DOHH2 (cell line): ENCODE results near the gene BCAR1.
"Not testable (repeated sequence)": the region's sequence is repeated elsewhere in the genome, so short reads cannot be mapped to it uniquely, and the experiment has no call there.

Experiments
- H3F3A ChIP-seq: fragments of 200-600 bp; sonication (generic), shearing (Covaris generic); 2 replicates; pipeline ENCODE4 v1.6.0; 2016; ENCODE audit warnings: antibody characterized with exemption, mild to moderate bottlenecking; ENCODE audit not compliant: control insufficient read depth, insufficient read depth
- H3K27ac ChIP-seq: fragments of 200-600 bp; sonication (generic); 2 replicates; pipeline ENCODE4 v1.5.1; 2014; ENCODE audit warnings: low read depth, mild to moderate bottlenecking, low read length, moderate library complexity
- H3K27me3 ChIP-seq: fragments of 200-600 bp; sonication (generic); 2 replicates; pipeline ENCODE4 v1.6.1; 2014; ENCODE audit warnings: mild to moderate bottlenecking, low read length, mixed read lengths; ENCODE audit not compliant: control insufficient read depth
- H3K36me3 ChIP-seq: fragments of 200-600 bp; sonication (generic); 2 replicates; pipeline ENCODE4 v1.6.1; 2014; ENCODE audit warnings: mild to moderate bottlenecking, low read length, moderate library complexity, mixed read lengths; ENCODE audit not compliant: control insufficient read depth
- H3K4me1 ChIP-seq: fragments of 200-600 bp; sonication (generic); 2 replicates; pipeline ENCODE4 v1.6.1; 2014; ENCODE audit warnings: mild to moderate bottlenecking, low read length, mixed read lengths; ENCODE audit not compliant: control insufficient read depth
- H3K4me2 ChIP-seq: fragments of 200-600 bp; sonication (generic); 2 replicates; pipeline ENCODE4 v1.6.0; 2014; ENCODE audit warnings: mild to moderate bottlenecking, low read length, moderate library complexity
- H3K4me3 ChIP-seq: fragments of 200-600 bp; sonication (generic); 2 replicates; pipeline ENCODE4 v1.5.1; 2014; ENCODE audit warnings: mild to moderate bottlenecking, low read length, mixed read lengths
- H3K79me2 ChIP-seq: fragments of 200-600 bp; sonication (generic); 2 replicates; pipeline ENCODE4 v1.6.1; 2014; ENCODE audit warnings: mild to moderate bottlenecking, low read length, mixed read lengths; ENCODE audit not compliant: control insufficient read depth
- H3K9me2 ChIP-seq: fragments of 200-600 bp; sonication (generic); replicated peaks from 2 replicates; pipeline ENCODE4 v1.6.1; 2014; ENCODE audit warnings: mild to moderate bottlenecking, low read length, mixed read lengths; ENCODE audit not compliant: control insufficient read depth
- H3K9me3 ChIP-seq: fragments of 200-600 bp; sonication (generic); 2 replicates; pipeline ENCODE4 v1.6.1; 2014; ENCODE audit warnings: antibody characterized with exemption, low read length, mixed read lengths; ENCODE audit not compliant: control insufficient read depth, insufficient read depth
- H4K20me1 ChIP-seq: fragments of 200-600 bp; sonication (generic); 2 replicates; pipeline ENCODE4 v1.6.0; 2014; ENCODE audit warnings: low read depth, mild to moderate bottlenecking, antibody characterized with exemption, low read length, moderate library complexity; ENCODE audit not compliant: control insufficient read depth, insufficient read depth
- CTCF ChIP-seq: fragments of 200-600 bp; sonication (generic); IDR thresholded peaks from one replicate; pipeline ENCODE4 v1.5.1; 2014; ENCODE audit warnings: antibody characterized with exemption, mild to moderate bottlenecking, low read depth, low read length; ENCODE audit not compliant: poor library complexity, severe bottlenecking
- EZH2phosphoT487 ChIP-seq: fragments of 200-600 bp; sonication (generic); IDR thresholded peaks from 2 replicates; pipeline ENCODE4 v1.6.1; 2017; ENCODE audit warnings: borderline replicate concordance, mild to moderate bottlenecking, antibody characterized with exemption, low read length, moderate library complexity, mixed read lengths

Gene BCAR1

GRCh38 chr16:75207831-75208230, 43.6 kb downstream of the BCAR1 start:
- no peak overlapping the region for H3K27ac ChIP-seq
- TF ChIP-seq EZH2phosphoT487: no peak

GRCh38 chr16:75206749-75207451, 44.5 kb downstream of the BCAR1 start, which contains the start of gene CTRB2:
CTRB2 (minus strand) TSS chr16:75207161; CDS start chr16:75207141, 20 bp downstream.
- H3K9me2 ChIP-seq: no peaks in the 10 kb centered on the region
- H3K79me2 ChIP-seq: no peaks in the 10 kb centered on the region
- no peaks in the 10 kb centered on the region for H4K20me1 ChIP-seq
- H3K9me3 ChIP-seq: no peaks in the 10 kb centered on the region
- no peaks in the 10 kb centered on the region for H3F3A ChIP-seq
- H3K27ac ChIP-seq: no peak within 1 kb of the TSS
- no peaks in the 10 kb centered on the region for H3K27me3 ChIP-seq
- no peaks in the 10 kb centered on the region for H3K4me1 ChIP-seq
- no peak within 1 kb of the TSS for H3K4me3 ChIP-seq
- H3K36me3 ChIP-seq: no peaks in the 10 kb centered on the region
- TF ChIP-seq EZH2phosphoT487 (no peak), CTCF (no peak)
- H3K4me2 ChIP-seq: no peak within 1 kb of the TSS

More at GRCh38 chr16:75207831-75208230, 43.6 kb downstream of the BCAR1 start:
- Histone ChIP-seq H3K9me3 (no peaks in the 10 kb centered on the region), H3K4me2 (no peak overlapping the region), H4K20me1 (no peaks in the 10 kb centered on the region), H3K4me3 (no peak overlapping the region), H3K27me3 (no peaks in the 10 kb centered on the region), H3K9me2 (no peaks in the 10 kb centered on the region), H3K36me3 (no peaks in the 10 kb centered on the region), H3F3A (no peaks in the 10 kb centered on the region), H3K4me1 (no peaks in the 10 kb centered on the region), H3K79me2 (no peaks in the 10 kb centered on the region)

GRCh38 chr16:75205961-75206748, 45.3 kb downstream of the BCAR1 start:
- not testable (repeated sequence) for H3K27me3 ChIP-seq, H3K9me3 ChIP-seq, H3K36me3 ChIP-seq, H4K20me1 ChIP-seq, H3K4me1 ChIP-seq, H3K4me3 ChIP-seq, H3K4me2 ChIP-seq, H3K79me2 ChIP-seq, H3F3A ChIP-seq, H3K9me2 ChIP-seq, H3K27ac ChIP-seq

- H3K9me2 ChIP-seq, H3K27me3 ChIP-seq, H3F3A ChIP-seq, H3K9me3 ChIP-seq, H3K4me3 ChIP-seq, H3K36me3 ChIP-seq, H3K4me1 ChIP-seq, H3K79me2 ChIP-seq, H4K20me1 ChIP-seq, H3K4me2 ChIP-seq, H3K27ac ChIP-seq: not testable (repeated sequence)
Measured at GRCh38 chr16:75205438-75205837, 46.0 kb downstream of the BCAR1 start.

DNA sequence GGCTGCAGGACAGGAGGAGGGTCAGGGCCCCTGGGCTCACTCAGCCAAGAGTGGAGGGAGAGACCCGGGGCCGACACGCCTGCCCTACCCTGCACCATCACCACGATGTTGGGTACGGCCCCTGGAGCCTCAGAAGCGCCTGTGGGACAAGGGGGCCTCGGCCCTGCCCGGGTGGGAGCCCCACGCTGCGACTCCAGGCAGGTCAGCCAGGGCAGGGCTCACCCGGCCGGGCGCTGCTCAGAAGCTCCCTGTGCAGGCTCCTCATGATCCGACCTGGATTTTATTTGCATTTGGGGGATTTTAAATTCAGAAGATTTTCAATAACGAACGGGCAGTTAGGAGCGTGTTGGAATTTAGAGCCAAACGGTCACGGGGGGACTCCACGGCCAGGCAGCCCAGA, 46.5 kb downstream of the BCAR1 start:
- not testable (repeated sequence) for H3K4me2 ChIP-seq, H3F3A ChIP-seq, H3K79me2 ChIP-seq, H3K9me3 ChIP-seq, H3K4me3 ChIP-seq, H3K27ac ChIP-seq, H3K9me2 ChIP-seq, H3K27me3 ChIP-seq, H3K36me3 ChIP-seq, H3K4me1 ChIP-seq, H4K20me1 ChIP-seq
